Endothelial cell (in vitro differentiated cells): Measurements from ENCODE around the gene LNP1. TPM values are rescaled to one million over a fixed set of nuclear protein-coding genes. Genes with fewer than 3 reads are reported as not detected.

Source experiments
- DNase-seq: peaks from one replicate; pipeline ENCODE4 v3.0.0; 2021; ENCODE audit warnings: low spot score
- H3K27ac Mint-ChIP-seq: one replicate; pipeline ENCODE4 v1.8.0; 2021; ENCODE audit warnings: mixed read lengths, inconsistent platforms; ENCODE audit not compliant: unreplicated experiment
- H3K27me3 Mint-ChIP-seq: one replicate; pipeline ENCODE4 v1.8.0; 2021; ENCODE audit warnings: mild to moderate bottlenecking, moderate library complexity, mixed read lengths, inconsistent platforms; ENCODE audit not compliant: unreplicated experiment
- H3K36me3 Mint-ChIP-seq: one replicate; pipeline ENCODE4 v1.8.0; 2021; ENCODE audit warnings: mild to moderate bottlenecking, low read depth, mixed read lengths, inconsistent platforms; ENCODE audit not compliant: unreplicated experiment
- H3K4me1 Mint-ChIP-seq: one replicate; pipeline ENCODE4 v1.8.0; 2021; ENCODE audit warnings: mild to moderate bottlenecking, mixed read lengths, inconsistent platforms; ENCODE audit not compliant: unreplicated experiment
- H3K4me3 Mint-ChIP-seq: one replicate; pipeline ENCODE4 v1.8.0; 2021; ENCODE audit warnings: mild to moderate bottlenecking, mixed read lengths, inconsistent platforms; ENCODE audit not compliant: unreplicated experiment
- H3K9me3 Mint-ChIP-seq: one replicate; pipeline ENCODE4 v1.8.0; 2021; ENCODE audit warnings: mixed read lengths, inconsistent platforms; ENCODE audit not compliant: unreplicated experiment
- CTCF ChIP-seq: fragments of 200-600 bp; sonication (generic); IDR thresholded peaks from one replicate; pipeline ENCODE4 v1.5.0; 2021; ENCODE audit warnings: antibody characterized with exemption; ENCODE audit not compliant: unreplicated experiment
- total RNA-seq: library from RNA; stranded (reverse); fragmentation: NEBNext Ultra II Directional; extraction: Animal tissue kit (Norgen Biotek cat#: 25700); gene quantifications from one replicate; pipeline ENCODE4 v1.2.1, GENCODE V29; 2021; ENCODE audit not compliant: unreplicated experiment

LNP1 gene
- total RNA-seq, 1 donor from 2014 or later = 0.67 TPM

GRCh38 chr3:100483529-100483928 is 82.2 kb downstream of the LNP1 start:
- H3K9me3 Mint-ChIP-seq = peaks cover 5% of the 10 kb centered on the region
- no peaks in the 10 kb centered on the region for H3K4me1 Mint-ChIP-seq
- no peak for DNase-seq
- H3K27ac Mint-ChIP-seq = no peak overlapping the region
- no peak for TF ChIP-seq CTCF
- peaks cover 2% of the 10 kb centered on the region for H3K27me3 Mint-ChIP-seq
- no peak overlapping the region for H3K4me3 Mint-ChIP-seq
- no peaks in the 10 kb centered on the region for H3K36me3 Mint-ChIP-seq

GRCh38 chr3:100486808-100487207 is 85.5 kb downstream of the LNP1 start:
- H3K27me3 Mint-ChIP-seq = no peaks in the 10 kb centered on the region
- no peak for TF ChIP-seq CTCF
- H3K9me3 Mint-ChIP-seq = no peaks in the 10 kb centered on the region
- no peak for DNase-seq
- no peaks in the 10 kb centered on the region for H3K36me3 Mint-ChIP-seq
- H3K27ac Mint-ChIP-seq = no peak overlapping the region
- H3K4me3 Mint-ChIP-seq = no peak overlapping the region
- H3K4me1 Mint-ChIP-seq = peaks cover 2% of the 10 kb centered on the region

- no peaks in the 10 kb centered on the region for H3K9me3 Mint-ChIP-seq
- H3K27me3 Mint-ChIP-seq = no peaks in the 10 kb centered on the region
- H3K4me1 Mint-ChIP-seq = peaks cover 3% of the 10 kb centered on the region
- no peak for TF ChIP-seq CTCF
- H3K4me3 Mint-ChIP-seq = no peak overlapping the region
- H3K27ac Mint-ChIP-seq = no peak overlapping the region
- no peaks in the 10 kb centered on the region for H3K36me3 Mint-ChIP-seq
- DNase-seq = no peak
These were observed 87.8 kb downstream of the LNP1 start for GRCh38 chr3:100489118-100489517.

- Mint-ChIP-seq H3K4me1 (peaks cover 3% of the 10 kb centered on the region), H3K4me3 (peak within 1 kb of the TSS; percentile 89), H3K9me3 (no peaks in the 10 kb centered on the region), H3K36me3 (no peaks in the 10 kb centered on the region), H3K27ac (peak within 1 kb of the TSS; percentile 57), H3K27me3 (no peaks in the 10 kb centered on the region)
- peak; percentile 98 for DNase-seq
- TF ChIP-seq CTCF = no peak
These were observed 91.0 kb downstream of the LNP1 start, which contains the start of gene TMEM45A for GRCh38 chr3:100492059-100493006. TSS of gene TMEM45A (plus strand) at chr3:100492619. CDS start at chr3:100555212, 62,593 bp downstream.

GRCh38 chr3:100496711-100497261 is 95.4 kb downstream of the LNP1 start:
- no peaks in the 10 kb centered on the region for H3K27me3 Mint-ChIP-seq
- TF ChIP-seq CTCF = no peak
- H3K27ac Mint-ChIP-seq = no peak overlapping the region
- no peaks in the 10 kb centered on the region for H3K36me3 Mint-ChIP-seq
- no peak overlapping the region for H3K4me3 Mint-ChIP-seq
- peaks cover 3% of the 10 kb centered on the region for H3K4me1 Mint-ChIP-seq
- DNase-seq = no peak
- H3K9me3 Mint-ChIP-seq = no peaks in the 10 kb centered on the region
